NCI-H1092 treated with DMSO at 0.1 percent for 48 hours (cell line): Measurements from ENCODE around the gene PLXNA1.

Experiments used
- DNase-seq: peaks from one replicate; lab custom pipeline; 2025; lab: John Stamatoyannopoulos, UW

Gene PLXNA1

DNA sequence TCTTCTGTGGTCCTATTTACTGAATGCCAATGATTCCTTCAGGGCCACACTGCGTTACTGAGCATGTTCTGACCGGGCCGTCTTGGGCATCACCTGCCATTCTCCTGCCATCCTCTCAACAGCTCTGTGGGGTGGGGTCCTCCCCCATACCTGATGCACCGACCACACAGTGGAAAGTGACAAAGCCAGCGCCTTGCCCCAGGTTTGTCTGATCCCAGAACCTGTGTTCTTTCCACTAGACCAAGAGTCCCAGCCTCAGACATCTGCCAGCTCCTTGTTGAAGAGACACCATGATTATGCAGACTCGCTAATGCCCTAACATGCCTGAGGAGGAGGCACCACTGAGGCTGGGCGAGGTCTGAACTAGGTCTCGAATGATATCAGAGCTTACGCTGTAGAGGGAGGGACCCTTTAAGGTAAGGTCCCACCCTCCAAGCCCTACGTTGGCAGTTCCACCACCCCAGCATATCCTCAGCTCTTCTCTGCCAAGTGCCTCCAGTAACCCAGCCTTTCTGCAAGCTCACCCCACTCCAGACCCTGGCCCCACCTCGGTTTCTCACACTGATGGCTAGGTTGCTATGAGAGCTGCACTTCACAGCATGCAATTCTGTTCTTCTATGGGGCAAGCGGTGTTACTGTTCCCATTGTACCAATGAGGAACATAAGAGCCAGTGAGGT, 29.8 kb upstream of the PLXNA1 start:
- DNase-seq: no peak

DNA sequence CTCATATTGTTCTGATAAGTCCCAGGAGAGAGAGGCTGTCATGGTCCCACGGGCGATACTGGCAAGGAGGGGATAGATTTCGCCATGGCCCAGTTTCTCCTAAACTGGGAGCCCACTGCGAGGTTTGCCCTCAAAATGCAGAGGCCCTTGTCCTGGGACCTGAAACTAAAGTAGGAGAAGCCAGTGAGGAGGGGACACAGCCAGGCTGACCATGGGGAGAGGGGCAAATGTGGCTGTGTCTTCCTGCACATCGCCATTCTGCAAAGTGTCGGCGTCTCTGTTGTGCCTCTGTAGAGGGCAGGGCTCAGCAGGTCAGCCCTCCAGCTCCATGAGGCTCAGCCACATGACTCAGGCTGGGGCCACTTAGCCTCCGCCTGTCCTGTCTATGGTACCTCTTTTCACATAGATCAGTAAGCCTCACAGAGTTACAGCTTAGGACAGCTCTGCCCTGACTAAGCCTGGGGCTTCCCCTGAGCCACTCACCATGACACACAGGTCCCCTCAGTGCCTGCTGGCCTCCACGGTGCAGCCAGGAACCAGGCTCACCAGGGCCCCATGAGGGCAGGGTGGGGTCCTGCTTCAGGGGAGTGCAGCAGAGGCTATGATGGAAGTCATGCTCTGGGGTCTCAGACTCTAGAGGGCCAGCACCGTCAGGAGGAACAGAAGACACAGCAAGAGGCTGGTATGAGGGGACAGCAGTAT, 28.6 kb upstream of the PLXNA1 start:
- DNase-seq: no peak

DNA sequence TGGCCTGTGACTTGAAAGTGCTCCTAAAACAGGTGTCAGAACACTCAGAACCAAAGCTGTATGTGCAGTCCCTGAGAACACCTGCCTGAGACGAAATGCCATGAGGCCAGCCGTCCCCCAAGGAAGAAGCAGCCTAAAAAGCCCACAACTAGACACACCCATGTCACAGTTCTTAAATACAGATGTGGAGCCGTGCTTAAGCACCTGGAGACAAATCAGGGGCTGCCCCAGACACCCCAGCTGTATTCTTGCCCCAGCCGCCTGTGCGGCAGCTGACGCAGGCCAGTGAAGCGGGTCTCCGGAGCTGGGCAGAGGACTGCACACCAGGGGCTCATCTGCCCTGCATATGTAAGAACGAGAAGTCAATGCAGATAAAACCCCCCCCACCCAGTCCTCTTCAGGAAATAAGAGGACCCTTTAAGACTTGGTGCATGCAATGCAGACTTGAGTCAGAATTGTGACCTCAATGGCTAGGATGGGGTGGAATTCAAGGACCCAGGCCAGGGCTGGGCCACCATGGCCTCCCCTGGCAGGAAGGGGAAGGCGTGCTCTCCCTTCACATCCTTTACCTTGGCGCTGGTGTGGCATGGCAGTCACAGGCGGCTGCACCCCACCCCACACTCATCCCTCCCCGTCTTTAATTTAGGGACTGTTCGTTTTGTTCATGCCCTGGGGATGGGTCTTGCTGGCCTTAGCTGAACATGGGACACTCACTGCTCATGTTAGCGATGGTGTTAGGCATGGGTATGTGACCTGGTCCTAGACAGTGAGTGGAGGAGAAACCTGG, 27.7 kb upstream of the PLXNA1 start:
- DNase-seq: no peak

DNA sequence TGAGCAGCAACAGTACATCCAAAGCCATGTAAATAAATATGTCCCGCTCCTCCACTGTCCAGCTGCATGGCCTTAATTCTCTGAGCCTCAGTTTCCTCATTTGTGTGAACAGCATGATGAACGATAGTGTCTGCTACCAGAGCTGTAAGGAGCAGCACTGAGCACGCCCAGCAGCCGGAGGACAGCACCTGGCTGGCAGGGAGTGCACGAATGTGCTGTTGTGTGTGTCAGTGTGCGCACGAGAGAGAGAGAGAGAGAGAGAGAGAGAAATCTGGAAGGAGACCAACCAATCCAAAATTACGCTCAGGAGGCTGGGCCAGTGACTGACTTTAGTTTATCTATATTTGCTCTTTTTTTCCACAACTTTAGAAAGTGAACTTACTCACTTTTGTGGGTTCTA, 26.6 kb upstream of the PLXNA1 start:
- DNase-seq: no peak

DNA sequence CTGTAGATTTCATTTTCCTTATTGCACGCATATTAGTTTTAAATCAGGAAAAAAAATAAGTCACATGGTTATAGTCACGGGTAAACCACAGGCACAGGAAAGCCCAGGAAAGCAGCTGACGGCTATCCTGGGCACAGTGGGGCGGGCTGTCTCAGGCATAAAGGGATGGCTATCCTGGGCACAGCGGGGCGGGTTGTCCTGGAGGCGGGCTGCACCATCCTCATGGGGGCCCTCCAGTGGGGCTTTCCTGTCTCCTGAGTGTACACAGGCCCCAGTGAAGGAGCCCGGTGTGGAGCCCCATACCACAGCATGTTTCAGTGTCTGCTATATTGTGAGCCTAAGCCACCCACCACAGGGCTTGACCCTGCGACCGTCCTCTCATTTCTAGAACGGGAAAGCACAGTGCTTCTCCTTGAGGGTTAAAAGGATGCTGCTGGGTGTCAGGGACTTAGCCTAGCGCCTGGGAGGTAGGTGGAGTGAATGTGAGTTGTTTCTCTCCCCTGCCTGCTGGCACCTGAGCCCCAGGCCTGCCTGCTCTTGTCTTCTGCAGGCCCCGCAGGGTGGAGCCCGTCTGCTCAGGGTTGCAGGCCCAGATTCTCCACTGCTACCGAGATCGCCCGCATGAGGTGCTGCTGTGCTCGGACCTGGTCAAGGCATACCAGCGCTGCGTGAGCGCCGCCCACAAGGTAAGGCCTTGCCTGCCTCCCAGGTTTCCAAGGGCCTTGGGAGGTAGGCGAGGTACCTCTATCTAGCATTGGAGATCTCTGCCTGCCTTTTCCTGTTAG, 25.9 kb upstream of the PLXNA1 start:
- DNase-seq: no peak

DNA sequence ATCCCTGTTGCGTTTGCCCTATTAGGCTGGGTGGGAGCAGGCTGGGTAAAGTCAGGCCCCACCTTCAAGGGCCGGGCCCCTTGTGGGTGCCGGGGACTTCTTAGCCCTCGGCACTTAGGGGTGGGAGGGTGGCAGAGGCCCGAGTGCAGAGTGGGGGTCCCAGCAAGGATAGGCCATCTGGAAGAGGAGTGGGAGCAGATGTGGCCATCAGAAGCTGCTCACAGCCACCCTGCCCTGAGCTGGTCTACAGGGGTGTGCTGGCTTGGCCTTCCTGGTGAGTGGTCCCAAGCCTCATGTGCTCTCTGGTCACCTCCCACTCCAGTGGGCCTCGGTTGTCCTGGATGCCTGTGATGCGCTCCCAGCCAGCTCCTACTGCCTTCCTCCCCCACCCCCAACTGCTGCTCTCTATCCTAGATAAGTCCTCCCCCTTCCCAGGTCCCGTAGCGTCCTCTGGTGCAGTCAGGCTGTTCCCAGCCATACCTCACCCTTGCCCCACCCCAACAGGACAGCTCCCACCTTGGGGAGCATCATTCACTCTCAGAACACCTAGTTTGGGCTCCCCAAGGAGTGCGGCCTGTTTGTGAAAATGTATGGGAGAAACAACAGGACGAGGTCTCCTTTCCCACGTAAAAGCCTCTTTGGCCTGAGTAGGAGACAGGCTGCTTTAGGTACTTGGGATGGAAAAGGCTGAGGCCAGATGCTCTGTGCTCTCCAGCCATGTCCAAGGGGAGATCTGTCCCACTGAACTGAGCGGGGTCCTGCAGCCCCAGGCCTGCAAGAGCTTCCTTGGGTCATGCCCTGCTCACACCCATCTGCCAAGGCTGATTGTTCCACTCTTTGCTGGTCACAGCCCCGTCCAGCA, 24.9 kb upstream of the PLXNA1 start:
- no peak for DNase-seq

DNA sequence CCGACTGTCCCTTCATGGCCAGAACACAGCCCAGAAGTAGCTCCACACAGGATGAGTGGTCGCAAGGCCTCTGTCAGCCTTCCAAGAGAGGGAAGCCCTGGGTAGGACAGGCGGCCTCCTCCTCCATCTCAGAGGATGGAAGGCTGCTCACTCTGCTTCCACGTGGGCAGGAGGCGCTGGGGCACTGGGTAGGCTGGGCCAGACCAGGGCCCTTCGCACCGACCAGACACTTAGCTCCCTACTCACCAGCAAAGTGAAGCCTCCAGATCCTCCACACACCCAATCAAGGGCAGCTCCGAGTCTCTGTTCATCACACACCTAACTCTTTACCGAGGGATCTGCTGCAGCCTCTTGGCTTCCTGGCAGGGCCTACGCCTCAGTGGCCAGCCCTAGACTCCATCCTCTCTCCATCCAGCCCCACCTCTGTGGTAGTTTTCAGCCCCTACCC, 24.3 kb upstream of the PLXNA1 start:
- no peak for DNase-seq

DNA sequence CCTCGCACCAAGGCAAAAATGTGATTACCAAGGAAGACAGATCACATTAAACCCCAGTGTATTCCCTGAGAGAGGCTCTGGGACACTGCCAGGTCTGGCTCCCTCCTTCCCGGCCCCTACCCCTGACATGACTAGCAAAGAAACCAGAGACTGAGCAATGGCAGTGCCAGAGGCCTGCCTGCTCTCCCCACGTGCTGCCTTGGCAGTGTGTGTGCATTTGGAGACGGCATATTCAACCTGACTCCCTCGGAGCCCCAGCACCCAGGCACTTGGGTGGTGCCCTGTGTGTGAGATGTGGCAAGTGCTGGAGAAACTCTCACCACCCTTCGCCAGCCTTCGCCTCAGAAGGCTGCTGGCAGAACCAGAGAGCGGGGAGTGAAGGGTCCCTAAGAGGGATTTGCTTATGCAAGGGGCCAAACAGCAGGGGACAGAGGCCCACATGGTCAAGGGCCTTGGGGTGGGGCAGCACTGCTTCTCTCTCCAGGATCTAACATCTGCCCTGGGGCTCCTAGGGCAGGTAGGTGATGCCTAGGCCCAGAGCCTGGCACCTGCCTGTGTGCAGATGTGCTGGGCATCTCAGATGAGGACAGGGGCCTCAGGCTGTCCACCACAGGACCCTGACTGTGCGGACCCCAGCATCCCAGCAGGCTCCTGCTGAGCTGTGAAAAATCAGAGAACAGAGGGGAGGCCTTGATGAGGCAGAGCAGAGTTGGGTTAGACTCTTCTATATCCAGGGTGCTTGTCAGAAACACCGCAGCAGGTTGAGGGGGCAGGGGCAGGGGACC, 23.6 kb upstream of the PLXNA1 start:
- DNase-seq: no peak

DNA sequence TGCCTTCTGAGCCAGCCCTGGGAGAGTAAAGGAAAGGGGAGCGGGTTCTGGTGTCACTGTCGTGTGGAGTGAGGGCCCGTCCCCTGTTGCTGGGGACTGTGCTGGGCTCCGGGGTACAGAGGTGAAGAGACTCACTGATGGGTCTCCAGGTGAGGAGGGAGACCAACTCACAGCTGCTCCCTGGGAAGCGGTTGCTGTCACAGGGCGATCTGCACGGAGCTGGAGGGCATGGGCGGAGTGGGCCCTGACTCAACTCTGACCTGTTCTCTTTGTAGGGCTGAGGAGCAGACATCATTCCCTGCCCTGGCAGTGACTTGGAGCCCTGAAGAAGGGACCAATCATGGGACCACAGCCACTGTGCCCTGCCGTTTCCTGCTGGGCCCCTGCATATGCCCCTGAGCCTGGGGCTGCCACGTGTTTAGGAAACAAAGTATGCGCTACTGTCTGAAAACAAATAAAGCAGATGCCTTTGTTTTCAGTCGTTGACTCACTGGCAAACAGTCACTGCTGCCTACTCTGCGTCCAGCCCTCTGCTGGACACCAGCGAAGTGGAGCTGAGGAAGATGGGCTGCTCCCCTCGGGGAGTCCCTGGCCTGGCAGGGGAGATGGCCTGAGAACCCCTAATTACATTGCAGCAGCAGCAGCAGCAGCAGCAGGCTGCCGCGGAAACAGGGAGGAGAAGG, 22.9 kb upstream of the PLXNA1 start:
- DNase-seq: peak; percentile 31

DNA sequence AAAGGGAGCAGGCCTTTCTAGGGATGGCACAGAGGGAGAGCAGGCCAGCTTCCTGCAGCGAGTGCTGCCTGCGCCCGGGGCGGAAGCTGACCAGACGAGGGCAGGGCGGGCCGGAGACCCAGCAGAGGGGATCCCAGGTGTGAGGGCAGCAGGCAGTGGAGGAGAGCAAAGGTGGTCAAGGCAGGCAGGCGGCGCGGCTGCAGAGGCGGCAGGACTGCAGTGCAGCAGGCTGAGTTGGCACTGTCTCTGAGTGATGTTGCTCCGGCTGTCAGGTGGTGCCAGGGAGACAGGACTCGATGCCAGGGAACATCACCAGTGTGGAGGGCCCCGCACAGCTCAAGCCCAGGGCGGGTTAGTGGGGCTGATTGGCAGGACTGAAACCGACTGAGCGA, 22.3 kb upstream of the PLXNA1 start:
- no peak for DNase-seq

DNA sequence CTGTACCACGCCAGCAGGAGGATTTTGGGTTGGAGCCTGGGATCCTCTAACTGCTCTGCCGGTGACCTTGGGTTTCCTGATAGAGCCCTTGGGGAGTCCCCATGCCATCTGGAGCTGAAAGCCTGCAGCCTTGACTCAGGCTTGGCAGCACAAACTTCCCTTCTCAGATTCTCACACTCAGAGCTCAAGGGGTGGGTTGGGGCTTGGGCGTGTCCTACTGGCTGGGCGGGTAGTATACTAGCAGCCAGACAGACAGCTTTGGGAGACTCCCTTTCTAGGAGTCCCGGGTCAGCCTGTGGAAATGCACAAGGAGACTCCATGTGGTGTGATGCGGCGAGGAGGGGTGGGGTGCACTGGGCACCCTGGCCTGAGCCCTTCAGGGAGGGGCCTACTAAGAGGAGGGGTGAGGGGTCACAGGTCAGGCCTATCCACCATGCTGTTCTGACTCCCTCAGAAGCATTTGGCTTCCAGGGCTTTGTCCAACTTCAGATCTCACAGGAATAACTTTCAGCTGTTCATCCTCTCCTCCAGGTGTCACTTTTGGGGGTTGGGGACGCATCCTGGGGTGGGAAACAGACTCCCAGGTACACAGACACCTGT, 21.6 kb upstream of the PLXNA1 start:
- DNase-seq: no peak

DNA sequence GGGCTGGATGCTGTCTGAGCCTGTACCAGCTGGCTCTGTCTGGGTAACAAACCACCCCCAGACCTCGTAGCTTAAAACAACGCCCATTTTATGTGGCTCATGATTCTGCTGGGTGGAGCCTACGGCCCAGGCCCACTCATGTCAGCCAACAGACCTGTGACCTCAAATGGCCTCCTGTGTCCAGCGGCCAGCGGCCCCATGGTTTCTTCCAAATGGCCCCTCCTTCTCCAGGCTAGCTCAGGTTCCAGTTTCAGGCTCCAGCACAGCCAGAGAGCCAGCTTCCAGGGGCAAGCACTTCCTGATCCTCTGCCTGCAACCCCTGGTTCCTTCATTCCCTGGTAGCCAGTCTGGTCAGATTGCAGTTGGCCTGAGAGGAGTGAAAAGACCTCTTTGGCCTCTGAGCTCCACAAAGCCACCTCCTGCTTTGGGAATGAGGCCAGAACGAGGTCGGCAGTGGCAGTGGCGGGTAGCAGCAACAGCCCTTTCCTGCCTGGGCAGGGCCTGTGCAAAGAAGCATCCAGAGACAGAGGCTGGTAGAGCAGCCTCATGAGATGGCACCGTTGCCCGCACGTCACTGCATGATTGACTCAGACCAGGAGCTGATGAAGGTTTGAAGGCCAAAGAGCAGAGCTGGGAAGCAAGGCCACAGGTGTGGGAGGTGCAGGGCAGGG, 21.0 kb upstream of the PLXNA1 start:
- no peak for DNase-seq

DNA sequence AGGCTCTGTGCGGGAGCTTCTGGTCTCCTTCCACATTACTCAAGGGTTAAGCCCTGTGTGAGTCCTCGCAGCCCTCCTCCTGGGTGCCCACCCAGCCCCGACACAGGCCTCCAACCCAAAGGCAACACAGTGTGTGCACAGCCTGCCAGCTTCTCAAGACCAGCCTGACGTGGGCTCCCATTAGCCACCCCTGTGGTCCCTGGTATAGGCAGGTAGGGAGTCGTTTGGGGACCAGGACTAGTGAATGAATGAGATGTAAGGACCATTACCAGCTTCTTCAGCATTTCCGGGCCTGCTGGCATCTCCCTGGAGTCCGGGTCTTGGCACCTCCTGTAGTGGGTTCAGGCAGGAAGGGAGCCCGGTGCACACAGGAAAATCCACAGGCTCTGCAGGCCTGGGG, 20.2 kb upstream of the PLXNA1 start:
- DNase-seq: no peak

DNA sequence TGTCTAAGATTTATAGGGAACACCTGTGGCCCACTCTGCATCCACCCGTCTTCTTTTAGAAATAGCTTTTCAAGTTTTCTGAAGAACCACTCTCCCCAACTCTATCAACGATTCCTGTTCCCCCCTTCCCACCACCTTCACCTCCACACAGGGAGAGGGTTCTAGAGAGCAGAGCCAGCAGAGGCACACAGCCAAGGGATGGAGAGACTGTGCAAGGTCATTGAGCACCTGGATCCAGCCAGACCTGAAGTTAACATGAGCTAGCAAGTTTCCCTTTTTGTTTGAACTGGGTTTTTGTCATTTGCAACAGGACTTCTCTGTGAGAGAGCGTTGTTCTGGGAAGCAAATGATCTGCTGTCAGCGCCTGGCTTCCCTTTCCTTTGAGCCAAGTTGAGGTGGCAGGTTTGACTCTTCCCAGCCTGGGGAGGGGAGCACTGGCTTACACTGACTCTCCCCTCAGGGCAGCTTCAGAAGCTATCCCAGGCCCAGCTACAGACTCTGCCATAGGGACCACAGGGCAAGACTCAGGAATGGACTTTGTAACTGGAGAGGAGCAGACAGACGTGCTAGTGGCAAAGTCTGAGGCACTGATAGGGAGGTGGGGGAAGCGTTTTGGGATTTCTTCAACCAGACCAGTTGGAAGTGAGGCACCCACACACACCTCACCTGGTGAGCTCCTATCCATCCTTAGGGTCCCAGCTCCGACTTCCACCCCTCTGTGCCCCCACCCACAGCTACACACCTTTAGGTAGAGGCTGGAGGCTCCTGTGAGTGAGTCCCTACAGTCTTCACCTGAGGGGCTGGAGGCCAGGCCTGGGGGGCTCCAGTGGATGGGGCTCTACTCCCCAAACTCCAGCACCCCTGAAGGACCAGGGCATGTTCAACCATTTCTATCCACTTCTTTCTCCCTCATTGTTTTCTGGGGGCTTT, 19.4 kb upstream of the PLXNA1 start:
- no peak for DNase-seq

DNA sequence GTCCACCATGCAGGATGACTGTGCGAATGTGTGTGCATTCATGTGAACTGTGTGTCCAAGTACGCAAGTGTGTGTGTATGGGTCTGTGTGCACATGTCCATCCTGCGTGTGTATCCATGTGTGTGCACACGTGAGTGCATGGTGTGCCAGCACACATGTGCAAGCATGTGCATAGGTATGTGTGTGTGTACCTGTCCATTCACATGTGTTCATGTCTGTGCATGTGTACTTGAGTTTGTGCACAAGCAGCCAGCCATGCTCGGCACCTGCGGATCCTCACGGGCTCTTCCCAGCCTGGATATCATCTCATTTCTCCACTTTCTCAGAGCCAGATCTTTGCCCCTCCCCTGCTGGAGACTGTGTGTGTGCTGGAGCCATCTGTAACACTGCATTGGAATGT, 18.7 kb upstream of the PLXNA1 start:
- DNase-seq: no peak

DNA sequence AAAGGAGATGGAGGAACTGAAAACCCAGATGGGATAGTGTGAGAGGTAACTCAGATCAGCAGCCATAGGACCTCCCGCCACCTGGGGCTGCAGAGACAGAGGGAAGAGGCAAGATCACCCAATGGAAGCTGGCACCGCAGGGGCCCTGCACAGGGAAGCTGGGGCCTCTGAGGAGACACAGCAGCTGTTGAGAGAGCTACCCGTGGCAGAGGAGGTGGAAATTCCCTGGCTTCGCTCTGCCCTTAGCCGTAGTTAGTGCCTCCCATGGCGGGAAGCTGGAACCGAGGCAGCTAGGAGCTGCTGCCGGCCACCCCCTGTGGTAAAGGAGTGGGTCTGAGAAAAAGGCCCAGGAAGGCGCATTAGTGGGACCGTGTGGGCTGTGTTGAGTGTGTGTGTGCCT, 18.0 kb upstream of the PLXNA1 start:
- DNase-seq: no peak

DNA sequence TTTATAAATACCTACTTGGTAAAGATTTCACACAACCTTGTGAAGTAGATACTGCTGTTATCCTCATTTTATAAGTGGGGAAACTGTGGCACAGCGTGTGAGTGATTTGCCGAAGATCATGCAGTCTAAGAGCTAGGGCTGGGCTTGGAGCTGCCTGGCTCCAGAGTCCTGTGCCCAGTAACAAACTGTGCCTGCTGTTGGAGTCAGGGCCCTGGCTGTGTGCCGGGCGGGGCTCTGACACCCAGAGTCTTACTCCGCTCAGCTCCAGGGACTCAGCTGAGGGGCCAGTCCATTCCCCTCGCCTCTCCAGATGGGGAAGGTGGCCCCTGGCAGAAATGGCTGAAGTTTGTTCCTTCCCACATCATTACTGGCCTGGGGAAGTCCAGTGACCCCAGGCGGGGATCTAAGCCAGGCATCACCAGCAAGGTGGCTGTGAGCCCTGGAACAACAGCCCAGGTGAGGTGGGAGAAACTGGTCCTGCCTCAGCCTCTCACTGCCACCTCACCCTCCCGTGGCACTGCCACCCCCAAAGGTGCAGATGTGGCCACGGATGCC, 17.3 kb upstream of the PLXNA1 start:
- no peak for DNase-seq

DNA sequence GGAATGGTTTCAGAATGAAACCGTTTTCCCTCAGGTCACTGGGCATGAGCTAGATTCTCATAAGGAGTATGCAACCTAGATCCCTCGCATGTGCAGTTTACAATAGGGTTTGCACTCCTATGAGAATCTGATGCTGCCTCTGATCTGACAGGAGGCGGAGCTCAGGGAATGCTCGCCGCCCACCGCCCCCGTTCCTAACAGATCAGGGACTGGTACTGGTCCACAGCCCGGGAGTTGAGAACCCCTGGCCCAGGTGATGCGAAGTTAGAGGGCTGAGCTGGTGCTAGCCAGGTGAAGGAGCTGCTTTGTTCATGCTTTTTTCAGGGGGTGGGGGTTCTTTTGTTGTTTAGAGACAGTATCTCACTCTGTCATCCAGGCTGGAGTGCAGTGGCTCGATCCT, 15.5 kb upstream of the PLXNA1 start:
- DNase-seq: no peak
